ENCODE results near the gene ADD2.

DNA sequence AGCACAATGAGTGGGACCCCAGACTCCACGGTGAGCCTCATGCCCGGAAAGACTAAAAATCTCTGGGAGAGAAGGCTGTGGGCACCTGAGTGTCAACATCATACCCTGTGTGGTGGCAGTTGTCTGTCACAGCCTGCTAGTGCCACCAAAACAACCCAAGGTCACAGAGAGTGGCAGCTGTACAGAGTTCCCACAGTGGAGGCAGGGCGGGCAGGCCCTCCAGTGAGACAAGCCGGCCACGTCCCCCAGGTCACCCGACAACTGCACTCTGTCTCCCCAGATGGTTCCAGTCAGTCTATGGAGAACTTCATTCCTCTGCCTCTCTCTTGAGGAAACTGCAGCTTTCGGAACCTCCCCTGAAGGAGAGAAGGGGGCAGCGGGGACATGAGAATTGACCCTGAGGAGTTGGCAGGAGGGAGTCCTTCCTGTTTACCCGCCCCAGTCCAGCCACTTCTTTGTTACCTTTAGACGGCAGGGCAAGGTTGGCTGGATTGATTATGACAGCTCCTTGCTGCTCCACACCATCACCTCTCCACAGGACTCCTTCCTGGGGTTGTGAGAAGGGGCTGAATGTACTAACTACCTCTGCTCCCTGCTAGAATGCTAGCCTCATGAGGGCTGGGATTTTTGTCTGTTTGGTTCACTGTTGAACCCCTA, 33.7 kb upstream of the ADD2 start:
- TF ChIP-seq EZH2 (IDR thresholded peaks at IDR 0.05; ENCODE audit: insufficient read depth, poor library complexity, severe bottlenecking) (no peak), EZH2phosphoT487 (IDR thresholded peaks at IDR 0.05; ENCODE audit: insufficient read depth, low read depth) (no peak)

Measured in GM23248 (cell line).